Neural cell (in vitro differentiated cells): Measurements from ENCODE around the gene GRAMD2A. TPM values are rescaled to one million over a fixed set of nuclear protein-coding genes. Genes with fewer than 3 reads are reported as not detected.

Source experiments
- H2AFZ ChIP-seq: fragments of 200-600, 300-800 bp; sonication (generic), shearing (Covaris generic); 2 replicates; pipeline ENCODE4 v1.6.0; 2014; ENCODE audit warnings: low read depth, mild to moderate bottlenecking, antibody characterized with exemption, low read length, moderate library complexity
- H3F3A ChIP-seq: fragments of 200-600 bp; shearing (Covaris generic); 2 replicates; pipeline ENCODE4 v1.6.1; 2016; ENCODE audit warnings: mild to moderate bottlenecking, moderate library complexity, mixed read lengths, antibody characterized with exemption, low read length; ENCODE audit not compliant: insufficient read depth, poor library complexity, severe bottlenecking
- H3K27ac ChIP-seq: fragments of 200-600, 300-800 bp; sonication (generic), shearing (Covaris generic); 2 replicates; pipeline ENCODE4 v1.5.1; 2014; ENCODE audit warnings: mild to moderate bottlenecking, low read length, moderate library complexity
- H3K27me3 ChIP-seq: fragments of 300-800, 200-600 bp; sonication (generic), shearing (Covaris generic); 2 replicates; pipeline ENCODE4 v1.6.0; 2014; ENCODE audit warnings: mild to moderate bottlenecking, low read depth, low read length, moderate library complexity; ENCODE audit not compliant: insufficient read depth
- H3K36me3 ChIP-seq: fragments of 300-800, 200-600 bp; sonication (generic), shearing (Covaris generic); 2 replicates; pipeline ENCODE4 v1.5.1; 2014; ENCODE audit warnings: mild to moderate bottlenecking, antibody characterized with exemption, low read length, moderate library complexity; ENCODE audit not compliant: insufficient read depth
- H3K4me2 ChIP-seq: fragments of 300-800, 200-600 bp; sonication (generic), shearing (Covaris generic); 2 replicates; pipeline ENCODE4 v1.6.0; 2014; ENCODE audit warnings: mild to moderate bottlenecking, low read length
- H3K4me3 ChIP-seq: fragments of 300-800, 200-600 bp; sonication (generic), shearing (Covaris generic); 2 replicates; pipeline ENCODE4 v1.5.1; 2014; ENCODE audit warnings: mild to moderate bottlenecking, low read length, moderate library complexity
- H3K79me2 ChIP-seq: fragments of 200-600 bp; shearing (Covaris generic); replicated peaks from 2 replicates; pipeline ENCODE4 v1.6.0; 2014; ENCODE audit warnings: mild to moderate bottlenecking, low read length, moderate library complexity; ENCODE audit not compliant: insufficient read depth
- H3K9ac ChIP-seq: fragments of 300-800, 200-600 bp; sonication (generic), shearing (Covaris generic); 2 replicates; pipeline ENCODE4 v1.6.1; 2016; ENCODE audit warnings: mild to moderate bottlenecking, low read length, mixed read lengths
- H3K9me2 ChIP-seq: fragments of 200-600 bp; shearing (Covaris generic); 2 replicates; pipeline ENCODE4 v1.6.1; 2016; ENCODE audit warnings: mild to moderate bottlenecking, low read length, mixed read lengths; ENCODE audit not compliant: insufficient read depth
- H3K9me3 ChIP-seq: fragments of 200-600, 300-800 bp; sonication (generic), shearing (Covaris generic); 2 replicates; pipeline ENCODE4 v1.6.1; 2016; ENCODE audit warnings: mild to moderate bottlenecking, mixed run types, low read length, moderate library complexity, mixed read lengths
- H4K20me1 ChIP-seq: fragments of 200-600 bp; shearing (Covaris generic); 2 replicates; pipeline ENCODE4 v1.6.1; 2016; ENCODE audit warnings: mild to moderate bottlenecking, mixed run types; ENCODE audit not compliant: insufficient read depth
- EP300 ChIP-seq: fragments of 450-650 bp; conservative IDR thresholded peaks from 2 replicates; pipeline ENCODE4 v1.6.1; 2014; ENCODE audit warnings: antibody characterized with exemption, mild to moderate bottlenecking, moderate library complexity; ENCODE audit not compliant: poor library complexity, severe bottlenecking
- EZH2 ChIP-seq: fragments of 200-600, 300-800 bp; shearing (Covaris generic), sonication (generic); IDR thresholded peaks from 2 replicates; pipeline ENCODE4 v1.6.1; 2014; ENCODE audit warnings: antibody characterized with exemption, low read length, borderline replicate concordance, mild to moderate bottlenecking; ENCODE audit not compliant: insufficient read depth, poor library complexity, severe bottlenecking
- MXI1 ChIP-seq: fragments of 450-650 bp; conservative IDR thresholded peaks from 2 replicates; pipeline ENCODE4 v1.6.1; 2014; ENCODE audit warnings: antibody characterized with exemption, mild to moderate bottlenecking; ENCODE audit not compliant: poor library complexity, severe bottlenecking
- POLR2AphosphoS5 ChIP-seq: IDR thresholded peaks from 2 replicates; pipeline ENCODE4 v1.6.1; 2012
- RAD21 ChIP-seq: fragments of 450-650 bp; conservative IDR thresholded peaks from 2 replicates; pipeline ENCODE4 v1.6.1; 2014; ENCODE audit warnings: antibody characterized with exemption, mild to moderate bottlenecking, moderate library complexity
- SMC3 ChIP-seq: fragments of 450-650 bp; conservative IDR thresholded peaks from 2 replicates; pipeline ENCODE4 v1.6.1; 2014; ENCODE audit warnings: antibody characterized with exemption, mild to moderate bottlenecking, moderate library complexity; ENCODE audit not compliant: poor library complexity
- TAF1 ChIP-seq: IDR thresholded peaks from 2 replicates; pipeline ENCODE4 v1.6.1; 2012; ENCODE audit warnings: low read depth
- polyA plus RNA-seq: library from polyadenylated mRNA; depleted of rRNA; stranded (reverse); fragments of >200 nt; gene quantifications from 2 replicates; pipeline ENCODE4 v1.2.3, GENCODE V29; 2014
- TF ChIP-seq, protein P1 (sequence below): IDR thresholded peaks from 2 replicates; pipeline ENCODE4 v1.6.1; 2012; ENCODE audit warnings: borderline replicate concordance
- TF ChIP-seq, protein P2 (sequence below): fragments of 450-650 bp; IDR thresholded peaks from 2 replicates; pipeline ENCODE4 v1.5.1; 2014; ENCODE audit warnings: antibody characterized with exemption, mild to moderate bottlenecking, moderate library complexity; ENCODE audit not compliant: poor library complexity, severe bottlenecking

Gene GRAMD2A
- polyA plus RNA-seq, 1 donor from 2014 or later = 1.9 TPM

DNA sequence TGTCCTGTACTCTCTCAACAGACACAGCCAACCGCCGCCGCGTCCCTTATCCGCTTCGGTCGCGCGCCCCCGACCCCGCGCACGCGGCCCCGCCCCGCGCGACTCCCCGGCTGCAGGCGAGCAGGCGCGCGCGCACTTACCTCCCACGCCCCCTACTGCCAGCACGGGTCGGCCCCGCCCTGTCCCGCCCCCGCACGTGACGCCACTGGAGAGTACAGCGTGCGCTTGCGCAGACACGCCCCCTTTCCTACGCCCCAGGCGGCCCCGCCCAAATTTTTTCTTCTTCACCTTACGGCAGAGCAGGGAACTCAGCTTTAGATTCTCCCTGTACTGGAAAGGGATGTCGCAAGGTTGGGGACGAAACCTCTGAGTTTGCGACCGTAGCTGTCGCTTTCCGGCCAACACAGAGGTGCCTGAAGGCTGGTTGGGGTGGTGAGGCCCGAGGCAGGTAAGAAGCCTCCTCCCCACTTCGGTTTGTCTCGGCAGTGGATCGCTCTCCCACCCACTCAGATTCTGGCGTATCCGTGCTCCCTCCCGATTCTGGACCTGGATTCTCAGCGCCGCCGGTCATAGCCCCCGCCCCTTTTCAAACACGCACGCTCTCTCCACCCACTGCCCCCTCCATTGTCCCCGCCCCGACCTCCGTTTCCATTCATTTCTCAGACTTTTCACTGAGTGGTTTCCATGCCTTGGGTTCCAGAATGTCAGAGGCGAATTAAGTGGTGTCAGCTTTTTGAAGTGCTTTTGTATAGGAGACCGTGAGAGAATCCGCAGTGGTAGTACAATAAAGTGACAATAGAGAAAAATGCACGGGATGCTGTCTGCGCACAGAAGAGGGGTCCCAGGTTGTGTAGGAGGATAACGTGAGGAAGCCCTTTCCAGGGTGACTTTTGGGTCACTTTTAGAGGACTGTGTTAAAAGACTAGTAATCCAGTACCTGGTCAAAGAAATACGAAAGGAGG lies 79.3 kb downstream of the GRAMD2A start, which contains the start of the genes MYO9A and SENP8:
MYO9A (minus strand) TSS at position 134 of the 962 bp plus-strand sequence. CDS start 71,587 bp downstream, outside the sequence.
SENP8 (plus strand) TSS at position 387 of the 962 bp plus-strand sequence. CDS start 21,221 bp downstream, outside the sequence.
- Histone ChIP-seq H3K36me3 (no peaks in the 10 kb centered on the region), H3K9me2 (no peaks in the 10 kb centered on the region), H3K4me3 (peak within 1 kb of the TSS; percentile 92), H3K27me3 (no peaks in the 10 kb centered on the region), H3K4me2 (peak within 1 kb of the TSS; percentile 86), H4K20me1 (peaks cover 3% of the 10 kb centered on the region), H3K79me2 (peaks cover 37% of the 10 kb centered on the region), H2AFZ (peak within 1 kb of the TSS; percentile 87), H3K27ac (peak within 1 kb of the TSS; percentile 97), H3K9ac (peak within 1 kb of the TSS; percentile 90), H3K9me3 (no peaks in the 10 kb centered on the region), H3F3A (no peaks in the 10 kb centered on the region)
- TF ChIP-seq, protein P1, sequence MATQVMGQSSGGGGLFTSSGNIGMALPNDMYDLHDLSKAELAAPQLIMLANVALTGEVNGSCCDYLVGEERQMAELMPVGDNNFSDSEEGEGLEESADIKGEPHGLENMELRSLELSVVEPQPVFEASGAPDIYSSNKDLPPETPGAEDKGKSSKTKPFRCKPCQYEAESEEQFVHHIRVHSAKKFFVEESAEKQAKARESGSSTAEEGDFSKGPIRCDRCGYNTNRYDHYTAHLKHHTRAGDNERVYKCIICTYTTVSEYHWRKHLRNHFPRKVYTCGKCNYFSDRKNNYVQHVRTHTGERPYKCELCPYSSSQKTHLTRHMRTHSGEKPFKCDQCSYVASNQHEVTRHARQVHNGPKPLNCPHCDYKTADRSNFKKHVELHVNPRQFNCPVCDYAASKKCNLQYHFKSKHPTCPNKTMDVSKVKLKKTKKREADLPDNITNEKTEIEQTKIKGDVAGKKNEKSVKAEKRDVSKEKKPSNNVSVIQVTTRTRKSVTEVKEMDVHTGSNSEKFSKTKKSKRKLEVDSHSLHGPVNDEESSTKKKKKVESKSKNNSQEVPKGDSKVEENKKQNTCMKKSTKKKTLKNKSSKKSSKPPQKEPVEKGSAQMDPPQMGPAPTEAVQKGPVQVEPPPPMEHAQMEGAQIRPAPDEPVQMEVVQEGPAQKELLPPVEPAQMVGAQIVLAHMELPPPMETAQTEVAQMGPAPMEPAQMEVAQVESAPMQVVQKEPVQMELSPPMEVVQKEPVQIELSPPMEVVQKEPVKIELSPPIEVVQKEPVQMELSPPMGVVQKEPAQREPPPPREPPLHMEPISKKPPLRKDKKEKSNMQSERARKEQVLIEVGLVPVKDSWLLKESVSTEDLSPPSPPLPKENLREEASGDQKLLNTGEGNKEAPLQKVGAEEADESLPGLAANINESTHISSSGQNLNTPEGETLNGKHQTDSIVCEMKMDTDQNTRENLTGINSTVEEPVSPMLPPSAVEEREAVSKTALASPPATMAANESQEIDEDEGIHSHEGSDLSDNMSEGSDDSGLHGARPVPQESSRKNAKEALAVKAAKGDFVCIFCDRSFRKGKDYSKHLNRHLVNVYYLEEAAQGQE = peak; percentile 87
- TF ChIP-seq POLR2AphosphoS5 (peak; percentile 90), RAD21 (no peak), SMC3 (peak; percentile 28), EP300 (peak; percentile 27), TAF1 (peak; percentile 85), EZH2 (no peak), MXI1 (peak; percentile 70)
- TF ChIP-seq, protein P2, sequence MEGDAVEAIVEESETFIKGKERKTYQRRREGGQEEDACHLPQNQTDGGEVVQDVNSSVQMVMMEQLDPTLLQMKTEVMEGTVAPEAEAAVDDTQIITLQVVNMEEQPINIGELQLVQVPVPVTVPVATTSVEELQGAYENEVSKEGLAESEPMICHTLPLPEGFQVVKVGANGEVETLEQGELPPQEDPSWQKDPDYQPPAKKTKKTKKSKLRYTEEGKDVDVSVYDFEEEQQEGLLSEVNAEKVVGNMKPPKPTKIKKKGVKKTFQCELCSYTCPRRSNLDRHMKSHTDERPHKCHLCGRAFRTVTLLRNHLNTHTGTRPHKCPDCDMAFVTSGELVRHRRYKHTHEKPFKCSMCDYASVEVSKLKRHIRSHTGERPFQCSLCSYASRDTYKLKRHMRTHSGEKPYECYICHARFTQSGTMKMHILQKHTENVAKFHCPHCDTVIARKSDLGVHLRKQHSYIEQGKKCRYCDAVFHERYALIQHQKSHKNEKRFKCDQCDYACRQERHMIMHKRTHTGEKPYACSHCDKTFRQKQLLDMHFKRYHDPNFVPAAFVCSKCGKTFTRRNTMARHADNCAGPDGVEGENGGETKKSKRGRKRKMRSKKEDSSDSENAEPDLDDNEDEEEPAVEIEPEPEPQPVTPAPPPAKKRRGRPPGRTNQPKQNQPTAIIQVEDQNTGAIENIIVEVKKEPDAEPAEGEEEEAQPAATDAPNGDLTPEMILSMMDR = peak; percentile 42

DNA sequence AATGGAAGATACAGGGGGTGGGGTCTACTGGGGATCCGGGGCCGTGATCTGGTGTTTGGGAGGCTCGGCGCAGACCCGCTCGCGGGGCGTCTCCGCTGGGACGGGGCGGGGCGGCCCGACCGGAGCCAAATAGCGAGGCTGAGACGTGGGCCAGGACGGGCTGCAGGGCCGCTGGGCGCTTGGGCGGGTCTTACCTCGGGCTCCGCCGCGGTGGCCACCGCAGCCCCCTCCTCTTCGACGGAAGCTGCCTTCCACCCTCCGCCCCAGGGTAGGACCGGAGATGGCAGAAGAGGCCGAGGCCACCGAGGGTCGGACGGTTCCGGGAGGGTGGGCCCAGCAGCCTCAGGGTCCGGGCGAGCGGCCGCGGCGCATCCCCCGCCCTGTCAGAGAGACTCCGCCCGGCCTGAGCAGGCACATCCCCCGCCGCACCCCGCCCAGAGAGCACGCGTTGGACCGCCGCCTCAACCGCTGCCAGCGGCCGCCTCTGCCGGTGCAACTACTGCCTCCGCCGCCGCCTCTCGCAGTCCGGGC lies 80.0 kb downstream of the GRAMD2A start:
- H4K20me1 ChIP-seq = peaks cover 3% of the 10 kb centered on the region
- H3K9ac ChIP-seq = peak overlapping the region; percentile 89
- no peaks in the 10 kb centered on the region for H3K27me3 ChIP-seq
- H3K9me2 ChIP-seq = no peaks in the 10 kb centered on the region
- H3K36me3 ChIP-seq = no peaks in the 10 kb centered on the region
- peak overlapping the region; percentile 92 for H3K4me3 ChIP-seq
- peak; percentile 24 for TF ChIP-seq RAD21
- TF ChIP-seq, protein P1 = no peak
- H3F3A ChIP-seq = no peaks in the 10 kb centered on the region
- H3K27ac ChIP-seq = peak overlapping the region; percentile 81
- no peaks in the 10 kb centered on the region for H3K9me3 ChIP-seq
- H2AFZ ChIP-seq = peak overlapping the region; percentile 78
- H3K4me2 ChIP-seq = peak overlapping the region; percentile 86
- H3K79me2 ChIP-seq = peaks cover 37% of the 10 kb centered on the region
